HG02973 (cell line): Measurements from ENCODE around the gene CPZ.
"Not testable (repeated sequence)": the region's sequence is repeated elsewhere in the genome, so short reads cannot be mapped to it uniquely, and the experiment has no call there.

Experiments used
- ATAC-seq: cut with Tn5 transposase; IDR thresholded peaks from one replicate; pipeline ENCODE4 v1.9.1; 2021; ENCODE audit warnings: moderate library complexity; ENCODE audit not compliant: unreplicated experiment

The CPZ gene

GRCh38 chr4:8556341-8557150 lies 36.0 kb upstream of the CPZ start:
- ATAC-seq: no peak

- ATAC-seq: no peak
These were observed 35.2 kb upstream of the CPZ start for GRCh38 chr4:8557151-8558076.

GRCh38 chr4:8558080-8558960 lies 34.2 kb upstream of the CPZ start:
- no peak for ATAC-seq

- no peak for ATAC-seq
These were observed 33.6 kb upstream of the CPZ start for GRCh38 chr4:8559011-8559410.

GRCh38 chr4:8559524-8560264 lies 32.9 kb upstream of the CPZ start:
- no peak for ATAC-seq

GRCh38 chr4:8560265-8561047 lies 32.1 kb upstream of the CPZ start:
- ATAC-seq: no peak

- ATAC-seq: no peak
These were observed 28.0 kb upstream of the CPZ start for GRCh38 chr4:8564595-8564994.

GRCh38 chr4:8568068-8568668 lies 24.4 kb upstream of the CPZ start:
- ATAC-seq: no peak

GRCh38 chr4:8570201-8570600 lies 22.4 kb upstream of the CPZ start:
- ATAC-seq: no peak

- ATAC-seq: no peak
These were observed 20.6 kb upstream of the CPZ start for GRCh38 chr4:8571702-8572685.

- no peak for ATAC-seq
These were observed 19.3 kb upstream of the CPZ start for GRCh38 chr4:8573266-8573665.

- ATAC-seq: no peak
These were observed 17.7 kb upstream of the CPZ start for GRCh38 chr4:8574796-8575370.

- no peak for ATAC-seq
These were observed 17.1 kb upstream of the CPZ start for GRCh38 chr4:8575457-8575856.

- not testable (repeated sequence) for ATAC-seq
These were observed 16.0 kb upstream of the CPZ start for GRCh38 chr4:8576591-8576990.

GRCh38 chr4:8577046-8577445 lies 15.5 kb upstream of the CPZ start:
- no peak for ATAC-seq

GRCh38 chr4:8577972-8578371 lies 14.6 kb upstream of the CPZ start:
- ATAC-seq: no peak

- ATAC-seq: no peak
These were observed 13.8 kb upstream of the CPZ start for GRCh38 chr4:8578717-8579116.
